HepG2 (cell line): ENCODE measurements around the gene PBX2.
A peak's percentile ranks its signal among the peaks of the same experiment; 100 is the strongest.

Experiments
- CEBPB ChIP-seq: IDR thresholded peaks from 2 replicates; pipeline ENCODE4 v1.6.1; 2011; ENCODE audit warnings: low read depth, low read length, improper control_type of control experiment, borderline replicate concordance
- DNMT1 ChIP-seq: sonication (generic); formaldehyde crosslinking; IDR thresholded peaks from 2 replicates; pipeline ENCODE4 v1.5.1; 2020; ENCODE audit warnings: mild to moderate bottlenecking, missing genetic modification reagents
- MEIS1 ChIP-seq: sonication (generic); formaldehyde crosslinking; IDR thresholded peaks from 2 replicates; pipeline ENCODE4 v1.9.0; 2021; ENCODE audit warnings: mild to moderate bottlenecking, missing genetic modification reagents, moderate library complexity, borderline replicate concordance
- MXI1 ChIP-seq: IDR thresholded peaks from 3 replicates; pipeline ENCODE4 v1.6.1; 2012; ENCODE audit warnings: low read depth, low read length, inconsistent platforms, borderline replicate concordance
- NCOA5 ChIP-seq: sonication (generic); formaldehyde crosslinking; IDR thresholded peaks from 2 replicates; pipeline ENCODE4 v1.4.0; 2020; ENCODE audit warnings: missing genetic modification reagents
- RBFOX2 ChIP-seq: fragments of 200-400 bp; formaldehyde crosslinking; IDR thresholded peaks from 2 replicates; pipeline ENCODE4 v1.6.1; 2017; ENCODE audit warnings: low read depth, mild to moderate bottlenecking, low read length
- ZIK1 ChIP-seq: sonication (generic); formaldehyde crosslinking; IDR thresholded peaks from 2 replicates; pipeline ENCODE4 v1.5.0; 2020; ENCODE audit warnings: mild to moderate bottlenecking, low read depth, missing genetic modification reagents, borderline replicate concordance
- ZNF546 ChIP-seq: sonication (generic); formaldehyde crosslinking; conservative IDR thresholded peaks from 2 replicates; pipeline ENCODE4 v1.8.1; 2023; ENCODE audit warnings: mild to moderate bottlenecking, missing genetic modification reagents
- TF ChIP-seq, protein P1 (sequence below): sonication (generic); formaldehyde crosslinking; IDR thresholded peaks from 2 replicates; pipeline ENCODE4 v1.5.0; 2020; ENCODE audit warnings: mild to moderate bottlenecking, missing genetic modification reagents, moderate library complexity
- TF ChIP-seq, protein P2 (sequence below), 2 experiments: IDR thresholded peaks; 2 replicates each; pipeline ENCODE4 v1.6.1; 2011 to 2012; ENCODE audit warnings: low read length in 2 of 2, borderline replicate concordance in 1 of 2, low read depth in 1 of 2, mild to moderate bottlenecking in 1 of 2, moderate library complexity in 1 of 2
- TF ChIP-seq, protein P3 (sequence below): sonication (generic); formaldehyde crosslinking; conservative IDR thresholded peaks from 2 replicates; pipeline ENCODE4 v1.8.0; 2022; ENCODE audit warnings: low read depth, missing genetic modification reagents

DNA sequence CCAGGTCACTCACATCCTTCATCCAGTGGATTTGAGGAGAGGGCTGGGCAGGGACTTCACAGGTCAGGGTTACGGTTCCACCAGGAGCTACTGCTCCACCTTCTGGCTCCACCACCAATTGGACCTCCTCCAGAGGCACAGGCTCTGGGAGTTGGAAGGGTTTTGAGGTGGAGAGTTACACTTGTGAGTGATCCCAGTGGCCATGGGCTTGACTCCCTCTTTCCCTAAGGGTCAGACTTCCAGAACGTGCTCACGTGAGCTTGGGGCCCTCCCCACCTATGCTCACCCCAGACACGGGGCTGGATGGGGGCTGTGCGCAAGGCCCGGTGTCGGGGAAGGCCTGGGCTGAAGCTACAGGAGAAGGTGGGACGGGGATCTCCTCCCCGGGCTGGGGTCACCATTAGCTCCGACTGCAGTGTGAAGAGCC lies 7.4 kb downstream of the PBX2 start:
- TF ChIP-seq, protein P1, sequence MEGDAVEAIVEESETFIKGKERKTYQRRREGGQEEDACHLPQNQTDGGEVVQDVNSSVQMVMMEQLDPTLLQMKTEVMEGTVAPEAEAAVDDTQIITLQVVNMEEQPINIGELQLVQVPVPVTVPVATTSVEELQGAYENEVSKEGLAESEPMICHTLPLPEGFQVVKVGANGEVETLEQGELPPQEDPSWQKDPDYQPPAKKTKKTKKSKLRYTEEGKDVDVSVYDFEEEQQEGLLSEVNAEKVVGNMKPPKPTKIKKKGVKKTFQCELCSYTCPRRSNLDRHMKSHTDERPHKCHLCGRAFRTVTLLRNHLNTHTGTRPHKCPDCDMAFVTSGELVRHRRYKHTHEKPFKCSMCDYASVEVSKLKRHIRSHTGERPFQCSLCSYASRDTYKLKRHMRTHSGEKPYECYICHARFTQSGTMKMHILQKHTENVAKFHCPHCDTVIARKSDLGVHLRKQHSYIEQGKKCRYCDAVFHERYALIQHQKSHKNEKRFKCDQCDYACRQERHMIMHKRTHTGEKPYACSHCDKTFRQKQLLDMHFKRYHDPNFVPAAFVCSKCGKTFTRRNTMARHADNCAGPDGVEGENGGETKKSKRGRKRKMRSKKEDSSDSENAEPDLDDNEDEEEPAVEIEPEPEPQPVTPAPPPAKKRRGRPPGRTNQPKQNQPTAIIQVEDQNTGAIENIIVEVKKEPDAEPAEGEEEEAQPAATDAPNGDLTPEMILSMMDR (CRISPR knock-in tag), result peak; percentile 13; the same call in 1 of the 2 replicates
- no peak for TF ChIP-seq MEIS1 (CRISPR knock-in tag)
- no peak for TF ChIP-seq NCOA5 (CRISPR knock-in tag)
- TF ChIP-seq, protein P2, sequence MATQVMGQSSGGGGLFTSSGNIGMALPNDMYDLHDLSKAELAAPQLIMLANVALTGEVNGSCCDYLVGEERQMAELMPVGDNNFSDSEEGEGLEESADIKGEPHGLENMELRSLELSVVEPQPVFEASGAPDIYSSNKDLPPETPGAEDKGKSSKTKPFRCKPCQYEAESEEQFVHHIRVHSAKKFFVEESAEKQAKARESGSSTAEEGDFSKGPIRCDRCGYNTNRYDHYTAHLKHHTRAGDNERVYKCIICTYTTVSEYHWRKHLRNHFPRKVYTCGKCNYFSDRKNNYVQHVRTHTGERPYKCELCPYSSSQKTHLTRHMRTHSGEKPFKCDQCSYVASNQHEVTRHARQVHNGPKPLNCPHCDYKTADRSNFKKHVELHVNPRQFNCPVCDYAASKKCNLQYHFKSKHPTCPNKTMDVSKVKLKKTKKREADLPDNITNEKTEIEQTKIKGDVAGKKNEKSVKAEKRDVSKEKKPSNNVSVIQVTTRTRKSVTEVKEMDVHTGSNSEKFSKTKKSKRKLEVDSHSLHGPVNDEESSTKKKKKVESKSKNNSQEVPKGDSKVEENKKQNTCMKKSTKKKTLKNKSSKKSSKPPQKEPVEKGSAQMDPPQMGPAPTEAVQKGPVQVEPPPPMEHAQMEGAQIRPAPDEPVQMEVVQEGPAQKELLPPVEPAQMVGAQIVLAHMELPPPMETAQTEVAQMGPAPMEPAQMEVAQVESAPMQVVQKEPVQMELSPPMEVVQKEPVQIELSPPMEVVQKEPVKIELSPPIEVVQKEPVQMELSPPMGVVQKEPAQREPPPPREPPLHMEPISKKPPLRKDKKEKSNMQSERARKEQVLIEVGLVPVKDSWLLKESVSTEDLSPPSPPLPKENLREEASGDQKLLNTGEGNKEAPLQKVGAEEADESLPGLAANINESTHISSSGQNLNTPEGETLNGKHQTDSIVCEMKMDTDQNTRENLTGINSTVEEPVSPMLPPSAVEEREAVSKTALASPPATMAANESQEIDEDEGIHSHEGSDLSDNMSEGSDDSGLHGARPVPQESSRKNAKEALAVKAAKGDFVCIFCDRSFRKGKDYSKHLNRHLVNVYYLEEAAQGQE (IDR thresholded peaks at IDR 0.05; ENCODE audit: borderline replicate concordance in 1 of 2, low read depth in 1 of 2, low read length in 2 of 2), result no peak
- no peak for TF ChIP-seq CEBPB
- TF ChIP-seq RBFOX2, result no peak
- TF ChIP-seq, protein P3, sequence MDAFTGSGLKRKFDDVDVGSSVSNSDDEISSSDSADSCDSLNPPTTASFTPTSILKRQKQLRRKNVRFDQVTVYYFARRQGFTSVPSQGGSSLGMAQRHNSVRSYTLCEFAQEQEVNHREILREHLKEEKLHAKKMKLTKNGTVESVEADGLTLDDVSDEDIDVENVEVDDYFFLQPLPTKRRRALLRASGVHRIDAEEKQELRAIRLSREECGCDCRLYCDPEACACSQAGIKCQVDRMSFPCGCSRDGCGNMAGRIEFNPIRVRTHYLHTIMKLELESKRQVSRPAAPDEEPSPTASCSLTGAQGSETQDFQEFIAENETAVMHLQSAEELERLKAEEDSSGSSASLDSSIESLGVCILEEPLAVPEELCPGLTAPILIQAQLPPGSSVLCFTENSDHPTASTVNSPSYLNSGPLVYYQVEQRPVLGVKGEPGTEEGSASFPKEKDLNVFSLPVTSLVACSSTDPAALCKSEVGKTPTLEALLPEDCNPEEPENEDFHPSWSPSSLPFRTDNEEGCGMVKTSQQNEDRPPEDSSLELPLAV (CRISPR knock-in tag), result no peak
- TF ChIP-seq MXI1, result no peak
- TF ChIP-seq ZIK1 (CRISPR knock-in tag), result no peak
- TF ChIP-seq ZNF546 (CRISPR knock-in tag), result no peak
- no peak for TF ChIP-seq DNMT1 (CRISPR knock-in tag)
